ENCODE results near the gene C1orf74. TPM values are rescaled to one million over a fixed set of nuclear protein-coding genes. Genes with fewer than 3 reads are reported as not detected.

Gene C1orf74
- total RNA-seq, 1 donor from 2014 or later: 0.11 TPM

GRCh38 chr1:209747580-209748262 lies 36.6 kb downstream of the C1orf74 start:
- Histone ChIP-seq H3K36me3 (no peaks in the 10 kb centered on the region), H3K27ac (peak overlapping the region; percentile 1 to 14), H3K27me3 (no peaks in the 10 kb centered on the region), H3K9me3 (no peaks in the 10 kb centered on the region), H3K4me3 (peak overlapping the region; percentile 20 to 40), H3K4me1 (no peaks in the 10 kb centered on the region)
- intact Hi-C loops (cut with DNase I): loop anchor here (1.0 to 2.0 kb wide), 2 partner anchors 22 to 171 kb away; no protein-coding TSS in a partner anchor
- peak; percentile 81 to 95 for DNase-seq (ENCODE audit: low spot score in 2 of 2)
- TF ChIP-seq, protein P1, sequence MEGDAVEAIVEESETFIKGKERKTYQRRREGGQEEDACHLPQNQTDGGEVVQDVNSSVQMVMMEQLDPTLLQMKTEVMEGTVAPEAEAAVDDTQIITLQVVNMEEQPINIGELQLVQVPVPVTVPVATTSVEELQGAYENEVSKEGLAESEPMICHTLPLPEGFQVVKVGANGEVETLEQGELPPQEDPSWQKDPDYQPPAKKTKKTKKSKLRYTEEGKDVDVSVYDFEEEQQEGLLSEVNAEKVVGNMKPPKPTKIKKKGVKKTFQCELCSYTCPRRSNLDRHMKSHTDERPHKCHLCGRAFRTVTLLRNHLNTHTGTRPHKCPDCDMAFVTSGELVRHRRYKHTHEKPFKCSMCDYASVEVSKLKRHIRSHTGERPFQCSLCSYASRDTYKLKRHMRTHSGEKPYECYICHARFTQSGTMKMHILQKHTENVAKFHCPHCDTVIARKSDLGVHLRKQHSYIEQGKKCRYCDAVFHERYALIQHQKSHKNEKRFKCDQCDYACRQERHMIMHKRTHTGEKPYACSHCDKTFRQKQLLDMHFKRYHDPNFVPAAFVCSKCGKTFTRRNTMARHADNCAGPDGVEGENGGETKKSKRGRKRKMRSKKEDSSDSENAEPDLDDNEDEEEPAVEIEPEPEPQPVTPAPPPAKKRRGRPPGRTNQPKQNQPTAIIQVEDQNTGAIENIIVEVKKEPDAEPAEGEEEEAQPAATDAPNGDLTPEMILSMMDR (IDR thresholded peaks at IDR 0.05): peak; percentile 77 to 93 (median 86)

DNA sequence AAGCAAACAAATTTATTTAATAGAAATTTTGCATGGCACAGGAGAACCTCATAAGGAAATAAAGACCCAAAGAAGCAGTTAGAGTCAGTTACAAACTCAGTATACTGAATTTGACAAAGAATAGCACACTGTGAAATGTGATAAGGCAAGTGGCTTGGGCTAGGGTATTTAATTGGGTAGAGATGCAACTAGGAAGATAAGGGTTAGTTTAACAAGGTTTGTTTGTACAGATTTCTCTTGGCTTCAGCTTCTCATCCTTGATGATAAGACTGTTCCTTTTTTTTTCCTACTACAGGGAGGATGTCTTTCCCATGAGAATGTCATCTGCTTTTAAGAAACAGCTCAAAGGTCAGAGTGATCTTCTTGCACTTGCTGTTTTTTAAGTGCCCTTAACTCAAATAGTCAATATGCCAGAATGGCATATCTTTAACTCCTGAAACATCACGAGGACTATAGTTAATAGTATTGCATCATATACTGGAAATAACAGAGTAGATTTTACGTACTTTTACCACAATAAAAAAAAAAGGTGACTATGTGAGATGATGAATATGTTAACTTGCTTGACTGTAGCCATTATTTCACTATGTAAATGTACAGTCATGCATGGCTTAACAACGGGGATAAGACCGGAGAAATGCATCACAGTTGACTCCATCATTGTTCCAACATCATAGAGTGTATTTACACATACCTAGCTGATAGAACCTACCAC lies 37.8 kb downstream of the C1orf74 start:
- no peak for DNase-seq (ENCODE audit: low spot score in 2 of 2)
- Histone ChIP-seq H3K9me3 (no peaks in the 10 kb centered on the region), H3K27ac (no peak overlapping the region), H3K4me3 (no peak overlapping the region), H3K36me3 (no peaks in the 10 kb centered on the region), H3K27me3 (no peaks in the 10 kb centered on the region), H3K4me1 (no peaks in the 10 kb centered on the region)
- TF ChIP-seq, protein P1 (IDR thresholded peaks at IDR 0.05): no peak
- intact Hi-C loops (cut with DNase I): loop anchor here (1.0 kb wide), 1 partner anchor 23 kb away; no protein-coding TSS in a partner anchor

DNA sequence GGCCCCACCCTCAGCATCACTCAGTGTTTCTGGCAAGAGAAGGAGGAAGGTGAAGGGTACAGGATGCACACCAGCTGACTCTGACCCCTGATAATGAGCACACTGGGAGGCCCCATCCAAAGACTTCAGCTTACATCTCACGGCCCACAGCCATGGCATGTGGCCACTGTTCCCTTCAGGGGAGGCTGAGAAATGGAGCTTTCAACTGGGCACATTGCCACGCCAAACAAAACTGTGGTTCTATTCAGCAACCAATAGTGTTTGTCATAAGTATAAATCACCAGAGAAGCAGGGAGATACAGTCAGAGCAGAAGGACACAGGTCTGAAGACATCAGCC lies 41.2 kb downstream of the C1orf74 start:
- no peak overlapping the region for H3K27ac ChIP-seq
- no peaks in the 10 kb centered on the region for H3K36me3 ChIP-seq
- TF ChIP-seq, protein P1 (IDR thresholded peaks at IDR 0.05): no peak
- H3K9me3 ChIP-seq: no peaks in the 10 kb centered on the region
- no peaks in the 10 kb centered on the region for H3K4me1 ChIP-seq
- H3K4me3 ChIP-seq: no peak overlapping the region
- intact Hi-C loops (cut with DNase I): no loop called here
- H3K27me3 ChIP-seq: no peaks in the 10 kb centered on the region
- peak in 1 of 2 donors; percentile 63 for DNase-seq (ENCODE audit: low spot score in 2 of 2)

DNA sequence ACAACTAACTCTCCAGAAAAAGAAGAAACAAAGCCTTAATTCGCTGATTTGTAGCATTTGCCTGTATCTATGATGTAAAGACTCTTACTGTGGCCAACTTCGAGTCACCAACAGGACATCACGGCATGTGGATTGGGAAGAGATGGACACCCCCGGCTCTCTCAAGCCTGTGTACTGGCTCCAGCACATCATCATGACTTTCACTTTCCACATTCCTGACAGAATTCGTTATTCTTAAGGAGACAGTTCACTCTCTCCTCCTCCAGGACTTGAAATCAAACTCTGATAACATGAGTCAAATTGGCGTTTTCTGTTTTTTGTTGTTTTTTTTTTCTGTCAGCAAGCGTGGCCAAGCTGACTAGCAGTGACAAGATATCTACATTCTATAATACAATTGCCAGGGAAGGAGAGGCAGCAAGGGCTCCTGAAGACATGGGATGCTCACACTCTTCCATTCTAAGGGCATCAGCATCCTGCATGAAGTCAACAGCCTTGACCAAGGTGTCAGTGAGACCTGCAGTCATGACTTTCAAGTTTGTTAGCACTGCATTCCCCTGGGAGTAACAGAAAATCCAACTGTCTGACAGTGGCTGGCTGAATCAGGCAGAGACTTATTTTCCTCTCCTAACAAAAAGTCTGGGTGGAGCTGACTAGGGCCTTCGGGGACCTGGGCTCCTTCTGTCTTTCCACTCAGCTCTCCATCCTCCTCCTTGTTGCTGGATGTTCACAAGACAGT lies 41.8 kb downstream of the C1orf74 start:
- DNase-seq (ENCODE audit: low spot score in 2 of 2): no peak
- no peaks in the 10 kb centered on the region for H3K36me3 ChIP-seq
- H3K4me1 ChIP-seq: no peaks in the 10 kb centered on the region
- TF ChIP-seq, protein P1 (IDR thresholded peaks at IDR 0.05): no peak
- H3K27me3 ChIP-seq: no peaks in the 10 kb centered on the region
- no peak overlapping the region for H3K4me3 ChIP-seq
- H3K9me3 ChIP-seq: no peaks in the 10 kb centered on the region
- intact Hi-C loops (cut with DNase I): no loop called here
- H3K27ac ChIP-seq: no peak overlapping the region

DNA sequence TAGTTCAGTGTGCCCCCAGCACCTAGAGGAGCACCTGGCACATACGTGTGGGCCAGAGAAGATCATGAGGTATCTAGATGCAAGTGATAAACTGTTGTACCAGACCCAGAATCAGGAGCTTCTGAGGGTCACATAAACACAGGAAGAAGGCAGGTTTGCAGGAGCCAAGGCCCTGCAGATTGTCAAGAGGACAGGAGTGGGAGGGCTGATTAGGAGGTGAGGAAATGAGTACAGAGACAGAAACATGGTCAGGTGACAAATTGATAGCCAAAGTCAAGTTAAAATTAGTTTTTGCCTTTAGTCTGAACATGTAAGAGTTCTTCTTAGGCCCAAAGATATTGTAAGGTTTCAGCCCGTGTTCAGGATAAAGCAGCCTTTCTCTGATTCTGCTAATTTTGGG lies 42.5 kb downstream of the C1orf74 start:
- Histone ChIP-seq H3K27ac (no peak overlapping the region), H3K27me3 (no peaks in the 10 kb centered on the region), H3K4me3 (no peak overlapping the region), H3K4me1 (no peaks in the 10 kb centered on the region), H3K36me3 (no peaks in the 10 kb centered on the region), H3K9me3 (no peaks in the 10 kb centered on the region)
- intact Hi-C loops (cut with DNase I): no loop called here
- no peak for DNase-seq (ENCODE audit: low spot score in 2 of 2)
- TF ChIP-seq, protein P1 (IDR thresholded peaks at IDR 0.05): no peak
